GM21526 (cell line): ENCODE data around the gene CAMTA1.
"Not testable (repeated sequence)": the region's sequence is repeated elsewhere in the genome, so short reads cannot be mapped to it uniquely, and the experiment has no call there.

Source experiments
- ATAC-seq: cut with Tn5 transposase; IDR thresholded peaks from one replicate; pipeline ENCODE4 v1.9.1; 2021; ENCODE audit warnings: moderate library complexity; ENCODE audit not compliant: unreplicated experiment, low FRiP score

Gene CAMTA1

GRCh38 chr1:7770997-7771822 lies 986.0 kb downstream of the CAMTA1 start, which contains the start of gene VAMP3:
TSS of gene VAMP3 (plus strand) at chr1:7771296. CDS start at chr1:7771384, 88 bp downstream.
- peak; percentile 75 for ATAC-seq

GRCh38 chr1:7771823-7772299 lies 986.6 kb downstream of the CAMTA1 start:
- peak; percentile 26 for ATAC-seq

- no peak for ATAC-seq
These were observed 992.3 kb downstream of the CAMTA1 start for GRCh38 chr1:7777591-7777990.

GRCh38 chr1:7778133-7778628 lies 992.9 kb downstream of the CAMTA1 start:
- no peak for ATAC-seq

GRCh38 chr1:7780976-7781375 lies 995.7 kb downstream of the CAMTA1 start:
- no peak for ATAC-seq

GRCh38 chr1:7781501-7781900 lies 996.2 kb downstream of the CAMTA1 start:
- ATAC-seq = no peak

- ATAC-seq = no peak
These were observed 996.8 kb downstream of the CAMTA1 start for GRCh38 chr1:7781923-7782495.

GRCh38 chr1:7783178-7783711 lies 998.0 kb downstream of the CAMTA1 start:
- no peak for ATAC-seq

GRCh38 chr1:7783826-7784491 lies 998.7 kb downstream of the CAMTA1 start, which contains the start of gene PER3:
TSS of gene PER3 (plus strand) at chr1:7784291. CDS start at chr1:7784878, 587 bp downstream.
- ATAC-seq = peak; percentile 87

- ATAC-seq = no peak
These were observed 999.3 kb downstream of the CAMTA1 start for GRCh38 chr1:7784492-7785071.

- no peak for ATAC-seq
These were observed 999.9 kb downstream of the CAMTA1 start for GRCh38 chr1:7785108-7785507.

GRCh38 chr1:7786795-7787194 lies 1001.5 kb downstream of the CAMTA1 start:
- ATAC-seq = no peak

- no peak for ATAC-seq
These were observed 1004.6 kb downstream of the CAMTA1 start for GRCh38 chr1:7789828-7790227.

- ATAC-seq = not testable (repeated sequence)
These were observed 1005.8 kb downstream of the CAMTA1 start for GRCh38 chr1:7791027-7791426.

- ATAC-seq = no peak
These were observed 1010.2 kb downstream of the CAMTA1 start for GRCh38 chr1:7795406-7795805.

GRCh38 chr1:7805460-7805859 lies 1020.2 kb downstream of the CAMTA1 start:
- ATAC-seq = no peak

GRCh38 chr1:7808253-7808844 lies 1023.1 kb downstream of the CAMTA1 start:
- ATAC-seq = no peak

- ATAC-seq = no peak
These were observed 1024.5 kb downstream of the CAMTA1 start for GRCh38 chr1:7809742-7810141.

GRCh38 chr1:7810395-7810794 lies 1025.1 kb downstream of the CAMTA1 start:
- ATAC-seq = no peak

- ATAC-seq = no peak
These were observed 1026.2 kb downstream of the CAMTA1 start for GRCh38 chr1:7811476-7811875.
